Measurements from ENCODE around the gene KCTD6.
A peak's percentile ranks its signal among the peaks of the same experiment; 100 is the strongest.

The KCTD6 gene

DNA sequence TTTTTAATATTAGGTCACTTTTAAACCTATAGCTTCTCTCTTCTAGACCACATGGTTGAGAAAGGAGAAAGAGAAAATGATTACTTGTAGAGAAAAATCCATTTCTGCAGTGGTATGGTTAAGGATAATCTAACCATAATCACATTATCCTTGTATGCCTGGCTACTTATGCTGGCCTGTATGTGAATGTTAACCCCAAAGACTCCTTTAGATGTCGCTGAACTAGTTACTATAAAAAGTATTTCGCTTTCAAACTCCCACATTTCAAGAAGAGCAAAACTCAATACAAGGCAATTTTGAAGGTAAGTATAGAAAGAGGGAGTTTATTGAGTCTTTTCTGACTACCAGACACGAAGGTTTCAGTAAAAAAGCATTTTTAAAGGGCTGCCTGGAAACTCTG is 2.2 kb downstream of the KCTD6 start (continued):
- TF ChIP-seq, protein P1, sequence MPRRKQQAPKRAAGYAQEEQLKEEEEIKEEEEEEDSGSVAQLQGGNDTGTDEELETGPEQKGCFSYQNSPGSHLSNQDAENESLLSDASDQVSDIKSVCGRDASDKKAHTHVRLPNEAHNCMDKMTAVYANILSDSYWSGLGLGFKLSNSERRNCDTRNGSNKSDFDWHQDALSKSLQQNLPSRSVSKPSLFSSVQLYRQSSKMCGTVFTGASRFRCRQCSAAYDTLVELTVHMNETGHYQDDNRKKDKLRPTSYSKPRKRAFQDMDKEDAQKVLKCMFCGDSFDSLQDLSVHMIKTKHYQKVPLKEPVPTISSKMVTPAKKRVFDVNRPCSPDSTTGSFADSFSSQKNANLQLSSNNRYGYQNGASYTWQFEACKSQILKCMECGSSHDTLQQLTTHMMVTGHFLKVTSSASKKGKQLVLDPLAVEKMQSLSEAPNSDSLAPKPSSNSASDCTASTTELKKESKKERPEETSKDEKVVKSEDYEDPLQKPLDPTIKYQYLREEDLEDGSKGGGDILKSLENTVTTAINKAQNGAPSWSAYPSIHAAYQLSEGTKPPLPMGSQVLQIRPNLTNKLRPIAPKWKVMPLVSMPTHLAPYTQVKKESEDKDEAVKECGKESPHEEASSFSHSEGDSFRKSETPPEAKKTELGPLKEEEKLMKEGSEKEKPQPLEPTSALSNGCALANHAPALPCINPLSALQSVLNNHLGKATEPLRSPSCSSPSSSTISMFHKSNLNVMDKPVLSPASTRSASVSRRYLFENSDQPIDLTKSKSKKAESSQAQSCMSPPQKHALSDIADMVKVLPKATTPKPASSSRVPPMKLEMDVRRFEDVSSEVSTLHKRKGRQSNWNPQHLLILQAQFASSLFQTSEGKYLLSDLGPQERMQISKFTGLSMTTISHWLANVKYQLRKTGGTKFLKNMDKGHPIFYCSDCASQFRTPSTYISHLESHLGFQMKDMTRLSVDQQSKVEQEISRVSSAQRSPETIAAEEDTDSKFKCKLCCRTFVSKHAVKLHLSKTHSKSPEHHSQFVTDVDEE (CRISPR knock-in tag; IDR thresholded peaks at IDR 0.05): no peak
- TF ChIP-seq, protein P2, sequence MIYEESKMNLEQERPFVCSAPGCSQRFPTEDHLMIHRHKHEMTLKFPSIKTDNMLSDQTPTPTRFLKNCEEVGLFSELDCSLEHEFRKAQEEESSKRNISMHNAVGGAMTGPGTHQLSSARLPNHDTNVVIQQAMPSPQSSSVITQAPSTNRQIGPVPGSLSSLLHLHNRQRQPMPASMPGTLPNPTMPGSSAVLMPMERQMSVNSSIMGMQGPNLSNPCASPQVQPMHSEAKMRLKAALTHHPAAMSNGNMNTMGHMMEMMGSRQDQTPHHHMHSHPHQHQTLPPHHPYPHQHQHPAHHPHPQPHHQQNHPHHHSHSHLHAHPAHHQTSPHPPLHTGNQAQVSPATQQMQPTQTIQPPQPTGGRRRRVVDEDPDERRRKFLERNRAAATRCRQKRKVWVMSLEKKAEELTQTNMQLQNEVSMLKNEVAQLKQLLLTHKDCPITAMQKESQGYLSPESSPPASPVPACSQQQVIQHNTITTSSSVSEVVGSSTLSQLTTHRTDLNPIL (CRISPR knock-in tag; IDR thresholded peaks at IDR 0.05; ENCODE audit: low read depth): no peak
- no peak for TF ChIP-seq RARB (CRISPR knock-in tag; IDR thresholded peaks at IDR 0.05)
- TF ChIP-seq ZNF8 (CRISPR knock-in tag; IDR thresholded peaks at IDR 0.05): no peak
- no peak for TF ChIP-seq ZC3H10 (CRISPR knock-in tag; IDR thresholded peaks at IDR 0.05)

DNA sequence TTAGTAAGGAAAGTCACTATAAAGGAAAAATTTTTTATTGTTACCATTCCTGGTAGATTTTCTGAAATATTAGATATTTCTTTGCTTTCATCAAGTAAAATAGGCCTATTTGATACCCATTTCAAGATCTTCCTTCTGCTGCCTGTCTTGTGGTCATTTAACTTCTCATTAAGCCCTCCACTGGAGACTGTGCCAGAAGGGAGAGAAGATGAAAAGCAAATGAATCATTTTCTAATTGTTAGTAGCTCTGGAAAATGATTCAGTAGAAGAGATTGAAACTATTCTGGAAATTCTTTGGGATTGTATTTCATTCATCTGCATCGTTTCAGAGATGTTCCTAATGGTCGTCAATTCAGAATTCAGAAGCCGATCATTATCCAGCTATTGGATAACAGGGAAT is 3.2 kb downstream of the KCTD6 start:
- ATAC-seq: peak; percentile 5; the same call in 2 of the 3 replicates
- TF ChIP-seq, protein P1 (CRISPR knock-in tag; IDR thresholded peaks at IDR 0.05): no peak
- peak; percentile 38; the same call in 1 of the 2 replicates for TF ChIP-seq ISL1 (CRISPR knock-in tag; IDR thresholded peaks at IDR 0.05)

DNA sequence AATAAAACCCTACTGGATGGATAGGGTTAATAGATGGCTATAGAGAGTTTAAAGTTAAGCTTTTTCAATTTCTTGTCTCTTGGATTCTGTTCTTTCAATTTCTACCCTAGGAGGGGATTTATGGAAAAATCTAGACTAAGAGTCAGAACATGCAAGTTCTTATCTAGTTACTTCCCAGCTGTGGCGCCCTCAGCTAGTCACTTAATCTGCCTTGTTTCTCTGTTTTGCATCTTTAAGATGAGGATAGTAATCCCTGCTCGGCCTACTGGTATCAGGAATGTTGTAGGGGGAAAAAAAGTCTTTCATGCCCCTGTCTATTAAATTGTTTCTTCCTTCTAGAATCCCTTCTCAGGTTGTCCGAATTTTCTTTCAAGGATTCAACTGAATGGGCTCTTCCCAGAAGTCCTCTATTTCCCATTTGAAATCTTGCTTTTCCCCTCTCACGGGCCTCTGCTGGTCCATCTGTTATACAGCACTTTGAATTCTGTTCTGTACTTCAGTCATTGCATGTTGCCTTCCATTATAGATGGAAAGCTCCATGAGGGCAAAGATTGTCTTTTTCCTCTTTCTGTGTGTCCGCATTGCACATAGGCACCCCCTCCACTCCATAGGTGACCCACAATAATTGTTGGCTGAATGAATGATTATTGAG is 4.4 kb downstream of the KCTD6 start:
- ATAC-seq: no peak

More for the DNA sequence above, 4.4 kb downstream of the KCTD6 start:
- TF ChIP-seq, protein P2 (CRISPR knock-in tag; IDR thresholded peaks at IDR 0.05; ENCODE audit: low read depth): no peak
- no peak for TF ChIP-seq GLIS3 (CRISPR knock-in tag; IDR thresholded peaks at IDR 0.05)
- TF ChIP-seq, protein P3, sequence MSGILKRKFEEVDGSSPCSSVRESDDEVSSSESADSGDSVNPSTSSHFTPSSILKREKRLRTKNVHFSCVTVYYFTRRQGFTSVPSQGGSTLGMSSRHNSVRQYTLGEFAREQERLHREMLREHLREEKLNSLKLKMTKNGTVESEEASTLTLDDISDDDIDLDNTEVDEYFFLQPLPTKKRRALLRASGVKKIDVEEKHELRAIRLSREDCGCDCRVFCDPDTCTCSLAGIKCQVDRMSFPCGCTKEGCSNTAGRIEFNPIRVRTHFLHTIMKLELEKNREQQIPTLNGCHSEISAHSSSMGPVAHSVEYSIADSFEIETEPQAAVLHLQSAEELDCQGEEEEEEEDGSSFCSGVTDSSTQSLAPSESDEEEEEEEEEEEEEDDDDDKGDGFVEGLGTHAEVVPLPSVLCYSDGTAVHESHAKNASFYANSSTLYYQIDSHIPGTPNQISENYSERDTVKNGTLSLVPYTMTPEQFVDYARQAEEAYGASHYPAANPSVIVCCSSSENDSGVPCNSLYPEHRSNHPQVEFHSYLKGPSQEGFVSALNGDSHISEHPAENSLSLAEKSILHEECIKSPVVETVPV (CRISPR knock-in tag; IDR thresholded peaks at IDR 0.05): no peak
- TF ChIP-seq CSDC2 (CRISPR knock-in tag; IDR thresholded peaks at IDR 0.05): no peak
- TF ChIP-seq, protein P4, sequence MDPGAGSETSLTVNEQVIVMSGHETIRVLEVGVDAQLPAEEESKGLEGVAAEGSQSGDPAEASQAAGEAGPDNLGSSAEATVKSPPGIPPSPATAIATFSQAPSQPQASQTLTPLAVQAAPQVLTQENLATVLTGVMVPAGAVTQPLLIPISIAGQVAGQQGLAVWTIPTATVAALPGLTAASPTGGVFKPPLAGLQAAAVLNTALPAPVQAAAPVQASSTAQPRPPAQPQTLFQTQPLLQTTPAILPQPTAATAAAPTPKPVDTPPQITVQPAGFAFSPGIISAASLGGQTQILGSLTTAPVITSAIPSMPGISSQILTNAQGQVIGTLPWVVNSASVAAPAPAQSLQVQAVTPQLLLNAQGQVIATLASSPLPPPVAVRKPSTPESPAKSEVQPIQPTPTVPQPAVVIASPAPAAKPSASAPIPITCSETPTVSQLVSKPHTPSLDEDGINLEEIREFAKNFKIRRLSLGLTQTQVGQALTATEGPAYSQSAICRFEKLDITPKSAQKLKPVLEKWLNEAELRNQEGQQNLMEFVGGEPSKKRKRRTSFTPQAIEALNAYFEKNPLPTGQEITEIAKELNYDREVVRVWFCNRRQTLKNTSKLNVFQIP (CRISPR knock-in tag; IDR thresholded peaks at IDR 0.05; ENCODE audit: borderline replicate concordance, low read depth): no peak
- TF ChIP-seq ISL1 (CRISPR knock-in tag; IDR thresholded peaks at IDR 0.05): no peak
- TF ChIP-seq, protein P1 (CRISPR knock-in tag; IDR thresholded peaks at IDR 0.05): no peak
- TF ChIP-seq ZNF8 (CRISPR knock-in tag; IDR thresholded peaks at IDR 0.05): no peak
- no peak for TF ChIP-seq RARB (CRISPR knock-in tag; IDR thresholded peaks at IDR 0.05)
- TF ChIP-seq OSR1 (CRISPR knock-in tag; IDR thresholded peaks at IDR 0.05): no peak
- no peak for TF ChIP-seq TCF4 (CRISPR knock-in tag; IDR thresholded peaks at IDR 0.05; ENCODE audit: borderline replicate concordance)
